H1 (cell line): ENCODE results near the gene ATP1A1.

ENCODE experiments used
- CHD2 ChIP-seq: IDR thresholded peaks from 2 replicates; pipeline ENCODE4 v1.6.1; 2012; ENCODE audit warnings: low read length, improper control_type of control experiment
- CREB1 ChIP-seq: IDR thresholded peaks from 2 replicates; pipeline ENCODE4 v1.6.1; 2012; ENCODE audit warnings: inconsistent platforms
- CTCF ChIP-seq, 3 experiments: IDR thresholded peaks; 1 replicate in 2 of 3; 2 replicates in 1 of 3; pipeline versions ENCODE4 v1.5.1 to v1.6.1; 2011; ENCODE audit warnings: low read length in 3 of 3, mild to moderate bottlenecking in 3 of 3, inconsistent platforms in 2 of 3, low read depth in 1 of 3, moderate library complexity in 1 of 3; ENCODE audit not compliant: insufficient read depth in 1 of 3; ENCODE audit errors: control extremely low read depth in 1 of 3
- FOSL1 ChIP-seq: IDR thresholded peaks from 2 replicates; pipeline ENCODE4 v1.6.1; 2011; ENCODE audit warnings: mild to moderate bottlenecking, low read depth, low read length, moderate library complexity; ENCODE audit not compliant: insufficient read depth
- PHF8 ChIP-seq: fragments of 200-600 bp; sonication (generic); conservative IDR thresholded peaks from 2 replicates; pipeline ENCODE4 v1.7.1; 2012; ENCODE audit warnings: low read depth, mild to moderate bottlenecking, inconsistent platforms, low read length, moderate library complexity
- POLR2A ChIP-seq, 2 experiments: IDR thresholded peaks; 1 replicate in 1 of 2; 2 replicates in 1 of 2; pipeline ENCODE4 v1.6.1; 2011; ENCODE audit warnings: low read depth in 2 of 2, low read length in 2 of 2, mild to moderate bottlenecking in 2 of 2; ENCODE audit errors: control extremely low read depth in 1 of 2
- SUZ12 ChIP-seq: fragments of 200-600 bp; sonication (generic); IDR thresholded peaks from 2 replicates; pipeline ENCODE4 v1.6.1; 2012; ENCODE audit warnings: mild to moderate bottlenecking, inconsistent platforms, low read length, moderate library complexity, mixed read lengths
- USF2 ChIP-seq: IDR thresholded peaks from 2 replicates; pipeline ENCODE4 v1.6.1; 2011; ENCODE audit warnings: low read length, improper control_type of control experiment
- ZNF274 ChIP-seq: IDR thresholded peaks from 2 replicates; pipeline ENCODE4 v1.7.0; 2012; ENCODE audit warnings: low read length, borderline replicate concordance; ENCODE audit errors: extremely low read depth

- TF ChIP-seq POLR2A (IDR thresholded peaks at IDR 0.05; ENCODE audit: control extremely low read depth in 1 of 2, low read depth in 2 of 2, low read length in 2 of 2) (no peak; a peak in 1 of 3 replicates), CTCF (IDR thresholded peaks at IDR 0.05; ENCODE audit: control extremely low read depth in 1 of 3, insufficient read depth in 1 of 3, low read depth in 1 of 3, low read length in 3 of 3) (no peak), PHF8 (no peak), USF2 (no peak), SUZ12 (no peak), CREB1 (no peak), CHD2 (no peak), ZNF274 (no peak), FOSL1 (no peak)
Observed at GRCh38 chr1:116404699-116405098, 31.7 kb downstream of the ATP1A1 start.
